AG08396 (cell line): ENCODE results near the gene IGFBP6.

ENCODE experiments used
- DNase-seq: peaks from one replicate; pipeline ENCODE4 v3.0.0; 2012; ENCODE audit warnings: low spot score, mixed read lengths

Gene IGFBP6, protein sequence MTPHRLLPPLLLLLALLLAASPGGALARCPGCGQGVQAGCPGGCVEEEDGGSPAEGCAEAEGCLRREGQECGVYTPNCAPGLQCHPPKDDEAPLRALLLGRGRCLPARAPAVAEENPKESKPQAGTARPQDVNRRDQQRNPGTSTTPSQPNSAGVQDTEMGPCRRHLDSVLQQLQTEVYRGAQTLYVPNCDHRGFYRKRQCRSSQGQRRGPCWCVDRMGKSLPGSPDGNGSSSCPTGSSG

DNA sequence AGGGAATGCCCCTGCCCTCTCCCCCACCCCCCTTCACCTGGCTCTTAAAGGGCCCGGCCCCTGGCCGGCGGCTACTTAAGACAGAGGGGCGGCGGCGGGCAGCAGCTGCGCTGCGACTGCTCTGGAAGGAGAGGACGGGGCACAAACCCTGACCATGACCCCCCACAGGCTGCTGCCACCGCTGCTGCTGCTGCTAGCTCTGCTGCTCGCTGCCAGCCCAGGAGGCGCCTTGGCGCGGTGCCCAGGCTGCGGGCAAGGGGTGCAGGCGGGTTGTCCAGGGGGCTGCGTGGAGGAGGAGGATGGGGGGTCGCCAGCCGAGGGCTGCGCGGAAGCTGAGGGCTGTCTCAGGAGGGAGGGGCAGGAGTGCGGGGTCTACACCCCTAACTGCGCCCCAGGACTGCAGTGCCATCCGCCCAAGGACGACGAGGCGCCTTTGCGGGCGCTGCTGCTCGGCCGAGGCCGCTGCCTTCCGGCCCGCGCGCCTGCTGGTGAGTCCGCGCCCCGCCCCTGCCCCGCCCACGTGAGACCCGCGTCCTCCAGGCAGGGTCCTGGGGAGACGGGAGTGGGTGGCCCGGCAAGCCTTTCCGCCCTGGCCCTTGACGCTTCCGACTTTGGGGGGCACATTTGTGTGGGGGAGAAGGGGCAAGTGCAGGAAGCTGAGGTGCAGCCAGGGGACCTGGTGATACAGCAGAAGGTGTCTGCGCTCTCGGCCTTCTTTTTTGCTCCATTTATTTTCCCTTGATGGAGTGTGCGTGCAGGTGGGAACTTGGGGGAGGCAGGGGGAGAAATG, at the start of gene IGFBP6:
Gene IGFBP6 (plus strand): TSS at position 104 of the 790 bp plus-strand sequence. CDS start 51 bp downstream, at position 155.
- DNase-seq, result peak; percentile 72

DNA sequence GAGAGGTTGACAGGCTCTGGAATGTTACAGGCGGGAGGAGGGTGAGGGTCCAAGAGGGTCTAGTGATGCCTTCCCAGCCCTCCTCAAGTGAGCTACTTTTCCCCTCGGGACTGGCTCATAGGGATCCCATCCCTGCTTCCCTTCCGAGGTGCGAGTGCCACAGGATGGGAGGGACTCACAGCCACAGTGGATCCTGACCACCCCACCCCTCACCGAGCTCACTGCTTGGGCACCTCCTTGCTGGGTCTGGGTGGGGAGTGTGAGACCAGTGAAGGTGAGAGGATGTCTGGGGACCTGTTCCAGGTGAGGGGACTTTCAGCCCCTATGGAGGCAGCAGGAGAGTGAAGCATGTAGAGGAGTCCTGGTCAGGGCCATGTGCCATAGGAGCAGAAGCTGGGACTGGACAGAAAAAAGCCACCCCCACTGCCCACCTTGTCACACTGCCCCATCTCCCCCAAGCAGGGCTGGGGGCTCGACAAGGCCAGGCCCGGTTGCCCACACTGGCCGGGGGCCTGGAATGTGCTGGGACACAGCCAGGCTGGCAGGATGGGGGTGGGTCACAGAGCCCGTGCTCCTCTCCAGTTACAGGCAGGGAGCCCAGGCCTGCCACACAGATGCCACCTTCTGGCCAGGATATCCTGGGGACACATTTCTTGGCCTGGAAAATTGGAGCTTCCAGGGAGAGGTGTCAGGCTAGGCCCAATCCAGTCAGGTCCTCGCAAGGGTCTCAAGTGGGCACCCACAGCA, 49.3 kb upstream of the IGFBP6 start:
- DNase-seq, result peak; percentile 16

DNA sequence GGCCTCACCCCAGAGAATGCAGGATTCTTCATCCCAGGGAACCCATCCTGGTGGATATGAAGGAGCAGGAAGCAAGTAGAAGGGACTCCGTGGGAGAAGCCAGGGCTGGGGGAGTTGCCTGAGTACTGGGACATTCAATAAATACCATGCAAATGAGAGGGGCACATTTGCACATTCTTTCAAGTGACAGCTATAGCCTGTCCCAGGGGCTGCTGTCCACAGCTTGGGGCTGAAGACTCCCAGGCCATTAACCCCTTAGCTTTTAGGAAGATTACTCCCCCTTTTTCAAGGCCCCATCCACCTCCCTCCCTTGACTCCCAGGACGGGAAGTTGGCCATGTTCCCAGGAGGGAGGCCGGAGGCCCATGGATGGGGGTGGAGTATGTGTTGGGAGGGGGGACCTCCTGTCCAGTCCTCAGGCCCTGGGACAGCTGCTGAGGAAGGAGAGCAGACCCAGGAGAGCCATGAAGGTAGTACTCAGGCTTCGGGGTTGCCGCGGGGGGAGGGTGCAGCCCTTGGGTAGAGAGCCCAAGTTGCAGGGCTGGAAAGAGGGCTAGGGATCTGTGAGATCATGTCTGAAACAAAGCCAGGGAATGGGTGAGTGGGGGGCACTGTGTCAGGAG, 48.6 kb upstream of the IGFBP6 start:
- DNase-seq, result peak; percentile 42

DNA sequence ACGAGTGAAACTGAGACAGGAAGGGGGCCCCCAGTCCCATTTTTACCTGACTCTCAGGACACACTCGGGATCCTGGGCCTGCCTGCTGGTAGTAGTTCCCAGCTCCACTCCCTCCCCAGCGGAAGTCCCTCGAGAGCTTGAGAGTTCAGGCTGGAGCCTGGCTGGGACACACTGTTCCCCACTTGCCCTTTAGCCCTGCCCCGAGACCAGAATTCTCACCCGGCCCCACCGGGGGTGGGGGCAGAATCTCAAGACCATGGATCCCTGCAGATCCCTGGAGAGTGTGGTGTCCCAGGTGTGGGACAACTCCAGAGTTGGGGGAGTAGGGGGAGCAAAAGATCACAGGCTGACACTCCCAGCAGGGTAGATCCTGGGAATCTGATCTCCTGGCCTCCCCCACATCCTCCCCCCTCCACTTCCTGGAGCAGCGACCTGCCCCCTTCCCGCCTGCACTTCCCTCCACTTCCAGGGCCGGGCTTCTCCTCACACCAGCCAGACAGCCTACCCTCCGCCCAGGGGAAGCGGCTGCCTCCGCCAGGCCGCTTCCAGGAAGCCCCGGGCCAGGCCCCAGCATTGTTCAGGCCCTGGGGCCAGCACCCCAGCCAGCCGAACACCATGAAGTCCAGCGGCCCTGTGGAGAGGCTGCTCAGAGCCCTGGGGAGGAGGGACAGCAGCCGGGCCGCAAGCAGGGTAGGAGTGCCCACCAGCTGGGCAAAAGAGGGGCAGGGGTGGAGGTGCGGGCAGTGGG, 47.7 kb upstream of the IGFBP6 start, which contains the start of gene TNS2:
Gene TNS2 (plus strand): TSS at position 495 of the 748 bp plus-strand sequence. CDS start 121 bp downstream, at position 616.
- peak; percentile 51 for DNase-seq

DNA sequence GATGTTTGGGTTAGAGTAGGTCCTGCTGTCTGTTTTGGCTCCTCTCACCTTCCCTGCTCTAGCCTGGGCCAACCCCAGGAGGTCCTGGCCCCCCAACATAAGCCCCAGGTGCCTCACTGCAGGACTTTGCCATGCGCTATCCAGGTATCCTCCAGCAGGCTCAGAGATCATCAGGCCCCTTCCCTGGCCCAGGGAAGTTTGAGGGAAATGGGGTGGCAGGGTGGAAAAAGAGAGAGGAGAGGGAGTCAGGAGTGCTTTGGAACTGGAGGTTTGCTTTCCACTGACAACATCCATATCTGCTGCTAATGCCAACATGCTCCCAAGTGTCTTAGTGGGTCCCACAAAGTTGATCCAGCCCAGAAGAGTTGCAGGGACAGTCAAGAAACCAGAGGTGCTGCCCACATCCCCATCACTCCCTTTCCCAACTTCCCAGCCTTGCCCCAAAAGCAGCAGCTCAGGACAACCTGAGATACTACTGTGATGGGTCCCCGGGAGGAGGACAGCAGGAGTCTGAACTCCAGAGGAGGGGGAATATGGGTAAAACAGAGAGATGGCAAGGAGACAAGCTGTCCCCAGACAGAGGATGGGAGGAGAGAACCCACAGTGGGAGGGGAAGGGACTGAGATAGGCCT, 46.9 kb upstream of the IGFBP6 start:
- DNase-seq, result no peak

DNA sequence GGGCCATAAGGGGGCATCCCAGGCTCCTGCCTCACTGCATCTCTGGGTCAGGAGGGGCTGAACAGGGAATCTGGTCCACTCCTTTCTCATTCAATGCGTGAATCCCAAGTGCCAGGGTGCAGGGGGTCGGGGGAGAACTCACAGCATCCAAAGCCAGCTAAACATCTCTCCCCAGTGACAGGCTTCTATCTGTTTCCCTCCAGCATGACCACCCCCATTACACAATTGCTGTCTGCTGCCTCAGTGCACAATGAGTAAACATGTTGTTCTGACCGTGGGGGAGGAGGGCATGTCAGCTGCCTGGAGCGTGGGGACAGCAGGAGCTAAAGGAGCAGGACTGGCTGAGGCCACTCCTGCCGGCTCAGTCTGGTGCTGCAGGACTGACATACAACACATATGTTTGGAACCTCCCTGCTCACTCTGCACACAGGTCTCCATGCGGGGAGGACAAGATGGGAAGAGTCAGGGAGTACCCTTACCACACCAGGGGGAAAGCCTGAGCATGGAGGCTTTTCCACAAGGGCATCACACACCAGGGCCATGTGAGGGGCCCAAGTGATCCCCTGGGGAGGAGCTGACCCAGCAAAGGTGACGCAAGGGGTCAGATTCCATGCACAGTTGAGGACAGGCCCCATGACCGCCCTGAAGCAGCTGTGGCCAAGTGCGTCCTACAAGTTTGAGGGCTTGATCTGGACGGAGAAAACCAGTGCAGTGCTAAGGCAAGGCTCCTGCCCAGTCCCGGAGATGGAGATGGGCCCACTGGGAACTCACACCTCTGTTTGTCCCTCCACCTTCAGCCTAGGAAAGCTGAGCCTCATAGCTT, 46.2 kb upstream of the IGFBP6 start:
- DNase-seq, result peak; percentile 68

DNA sequence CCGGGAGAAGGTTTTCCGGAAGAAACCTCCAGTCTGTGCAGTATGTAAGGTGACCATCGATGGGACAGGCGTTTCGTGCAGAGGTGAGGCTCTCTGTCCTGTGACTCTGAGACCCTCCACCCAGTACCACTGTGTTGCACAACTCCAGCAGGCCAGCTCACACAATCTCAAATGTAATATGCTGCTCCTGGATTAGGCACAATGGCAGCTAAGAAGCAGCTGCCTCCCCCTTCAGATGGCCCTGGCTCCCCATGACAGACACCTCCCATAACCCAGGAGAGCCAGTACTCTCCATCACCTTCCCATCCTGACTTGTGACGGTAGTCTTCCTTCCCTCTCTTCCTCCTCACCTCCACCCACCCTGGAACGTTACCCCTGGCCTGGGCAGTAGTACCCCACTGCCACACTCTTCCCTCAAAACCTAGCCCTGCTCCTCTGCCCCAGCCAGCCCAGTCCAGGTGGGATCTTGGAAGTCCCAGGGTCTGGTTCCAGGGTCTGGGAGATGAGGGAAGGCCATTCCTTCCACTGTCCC, 45.5 kb upstream of the IGFBP6 start:
- DNase-seq, result no peak

DNA sequence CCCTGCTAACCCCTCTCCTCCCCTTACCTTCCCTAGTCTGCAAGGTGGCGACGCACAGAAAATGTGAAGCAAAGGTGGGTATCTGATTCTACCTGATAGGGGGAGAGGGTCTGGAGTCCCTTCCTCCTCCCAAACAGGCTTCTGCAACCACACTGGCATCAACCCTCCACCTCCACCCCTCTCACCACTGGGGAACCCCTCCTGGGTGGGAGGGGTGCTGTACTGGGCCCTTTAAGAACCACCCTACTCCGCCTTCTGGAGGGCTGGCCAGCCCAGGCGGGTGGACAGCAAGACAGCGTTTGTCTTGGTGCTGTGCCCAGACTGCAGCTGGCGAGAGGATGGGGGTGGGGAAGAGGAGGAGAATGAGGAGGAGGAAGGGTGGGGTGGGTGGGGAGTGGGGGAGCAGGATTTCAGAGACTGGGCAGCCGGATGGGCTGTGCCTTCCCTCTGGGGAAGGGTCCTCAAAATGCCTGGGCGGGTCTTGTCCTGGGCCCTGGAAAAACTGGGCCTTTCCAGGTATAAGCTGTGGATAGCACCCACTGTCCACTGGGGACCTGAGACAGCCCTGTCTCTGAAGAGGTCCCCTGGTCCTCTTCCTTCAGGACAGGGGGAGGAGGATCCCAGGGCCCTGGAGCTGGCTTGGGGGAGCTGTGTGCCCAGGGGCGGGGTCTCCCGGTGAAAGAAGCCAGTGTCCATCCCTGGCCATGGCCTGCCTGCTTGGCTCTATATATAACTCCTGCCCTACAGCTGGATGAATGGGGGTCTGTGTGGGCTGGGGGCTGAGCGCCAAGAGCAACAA, 44.8 kb upstream of the IGFBP6 start:
- peak; percentile 80 for DNase-seq

DNA sequence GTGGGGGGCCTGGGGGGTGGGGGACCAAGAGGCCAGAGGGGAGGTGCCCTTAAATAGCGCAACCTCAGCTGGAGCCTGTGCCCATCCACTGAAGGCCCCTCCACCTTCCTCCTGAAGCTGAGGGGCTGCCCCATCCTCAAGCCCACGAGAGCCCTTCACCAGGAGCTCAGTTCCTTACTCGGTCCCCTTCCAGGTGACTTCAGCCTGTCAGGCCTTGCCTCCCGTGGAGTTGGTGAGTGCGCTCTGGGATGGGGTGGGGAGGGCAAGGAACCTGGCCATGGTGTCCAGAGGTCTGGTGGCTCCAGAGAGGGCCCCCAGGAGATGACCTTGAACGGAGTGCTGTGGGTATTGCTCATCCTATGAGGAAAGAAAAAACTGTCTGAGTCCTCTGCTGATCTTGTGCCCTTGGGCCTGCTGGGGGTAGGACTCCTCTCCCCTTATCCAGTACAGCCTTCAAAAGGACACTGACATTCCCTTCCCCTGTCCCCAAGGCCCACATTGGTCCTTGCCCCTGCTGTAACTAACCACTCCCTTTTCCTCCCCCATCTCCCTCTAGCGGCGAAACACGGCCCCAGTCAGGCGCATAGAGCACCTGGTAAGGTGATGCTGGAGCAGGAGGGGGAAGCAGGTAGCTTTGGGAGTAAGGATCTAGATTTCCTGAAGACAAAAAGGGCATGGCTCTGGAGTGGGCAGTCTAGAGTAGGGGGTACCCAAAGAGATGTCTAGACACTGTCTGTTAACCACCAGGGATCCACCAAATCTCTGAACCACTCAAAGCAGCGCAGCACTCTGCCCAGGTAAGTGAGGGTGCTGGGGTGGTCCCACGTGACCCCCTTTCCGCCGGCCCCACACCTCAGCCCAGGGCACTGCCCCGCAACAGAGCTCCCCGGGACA, 44.0 kb upstream of the IGFBP6 start:
- no peak for DNase-seq

DNA sequence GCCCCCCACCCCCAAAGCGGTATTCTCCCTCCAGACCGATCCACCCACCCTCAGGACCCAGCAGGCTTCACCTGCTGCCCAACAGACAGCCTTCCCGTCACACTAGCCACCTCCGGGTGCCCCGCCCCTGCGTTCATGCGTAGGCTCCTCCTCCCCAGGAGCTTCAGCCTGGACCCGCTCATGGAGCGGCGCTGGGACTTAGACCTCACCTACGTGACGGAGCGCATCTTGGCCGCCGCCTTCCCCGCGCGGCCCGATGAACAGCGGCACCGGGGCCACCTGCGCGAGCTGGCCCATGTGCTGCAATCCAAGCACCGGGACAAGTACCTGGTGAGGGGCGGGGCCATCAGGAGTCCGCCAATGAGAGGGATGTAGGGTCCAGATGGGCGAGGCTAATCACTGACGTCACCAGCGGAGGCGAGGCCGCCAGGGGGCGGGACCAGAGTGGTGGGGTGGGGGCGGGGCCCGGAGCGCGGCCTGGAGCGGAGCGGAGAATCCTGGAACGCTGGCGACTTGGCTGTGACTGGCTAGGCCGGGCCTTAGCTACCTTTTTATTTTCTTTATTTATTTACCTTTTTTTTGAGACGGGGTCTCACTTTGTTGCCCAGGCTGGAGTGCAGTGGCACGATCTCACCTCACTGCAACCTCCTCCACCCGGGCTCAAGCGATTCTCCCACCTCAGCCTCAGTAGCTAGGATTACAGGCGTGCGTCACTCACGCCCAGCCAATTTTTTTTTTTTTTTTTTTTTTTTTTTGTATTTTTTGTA, 43.2 kb upstream of the IGFBP6 start:
- peak; percentile 84 for DNase-seq

DNA sequence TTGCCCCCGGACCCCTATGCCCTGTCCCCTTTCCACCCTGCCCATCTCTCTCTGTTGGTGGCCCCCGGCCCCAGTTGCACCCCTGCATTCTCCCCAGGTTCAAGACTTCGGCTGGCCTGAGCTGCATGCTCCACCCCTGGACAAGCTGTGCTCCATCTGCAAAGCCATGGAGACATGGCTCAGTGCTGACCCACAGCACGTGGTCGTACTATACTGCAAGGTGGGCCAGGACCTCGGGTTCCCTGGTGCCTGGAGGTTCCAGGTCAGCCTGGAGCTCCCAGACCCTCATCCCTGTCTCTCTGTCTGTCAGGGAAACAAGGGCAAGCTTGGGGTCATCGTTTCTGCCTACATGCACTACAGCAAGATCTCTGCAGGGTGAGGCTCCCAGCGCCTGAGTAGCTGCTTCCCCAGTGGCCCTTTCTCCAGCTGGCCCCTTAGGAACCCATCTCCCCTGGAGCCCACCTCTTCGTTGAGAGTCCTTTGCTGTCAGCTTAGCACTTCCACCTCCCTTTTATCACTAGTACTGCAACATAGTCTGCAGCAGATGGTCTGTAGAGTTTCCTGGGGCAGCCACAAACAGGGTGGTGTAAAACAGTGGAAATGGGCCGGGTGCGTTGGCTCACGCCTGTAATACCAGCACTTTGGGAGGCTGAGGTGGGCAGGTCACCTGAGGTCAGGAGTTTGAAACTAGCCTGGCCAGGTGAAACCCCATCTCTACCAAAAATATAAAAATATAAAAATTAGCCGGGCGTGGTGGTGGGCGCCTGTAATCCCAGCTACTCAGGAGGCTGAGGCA, 41.8 kb upstream of the IGFBP6 start:
- DNase-seq, result no peak

DNA sequence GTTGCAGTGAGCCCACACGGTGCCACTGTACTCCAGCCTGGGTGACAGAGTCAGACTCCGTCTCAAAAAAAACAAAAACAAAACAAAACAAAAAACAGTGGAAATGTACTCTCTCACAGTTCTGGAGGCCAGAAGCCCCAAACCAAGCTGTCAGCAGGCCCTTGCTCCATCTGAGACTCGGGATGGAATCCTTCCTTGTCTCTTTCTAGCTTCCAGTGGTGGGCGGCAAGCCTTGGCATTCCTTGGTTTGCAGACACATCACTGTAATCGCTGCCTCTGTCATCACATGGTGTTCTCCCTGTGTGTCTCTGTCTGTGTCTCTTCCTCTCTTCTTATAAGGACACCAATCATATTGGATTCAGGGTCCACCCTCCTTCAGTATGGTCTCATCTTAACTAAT, 41.2 kb upstream of the IGFBP6 start:
- DNase-seq, result no peak

DNA sequence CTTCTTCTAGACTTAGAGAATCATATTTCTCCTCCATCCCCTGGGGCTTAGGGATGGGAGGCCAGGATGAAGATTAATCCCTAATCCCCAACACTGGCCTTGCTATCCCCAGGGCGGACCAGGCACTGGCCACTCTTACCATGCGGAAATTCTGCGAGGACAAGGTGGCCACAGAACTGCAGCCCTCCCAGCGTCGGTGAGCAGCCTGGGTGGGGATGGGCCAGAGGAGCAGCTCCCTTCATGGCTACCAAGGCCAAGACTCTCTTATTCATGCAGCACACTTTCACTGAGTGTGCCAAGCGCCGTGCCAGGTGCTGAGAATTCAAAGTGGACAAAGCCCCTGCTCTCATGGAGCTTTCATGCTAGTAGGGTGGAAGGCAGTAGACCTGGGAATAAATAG, 40.6 kb upstream of the IGFBP6 start:
- DNase-seq, result no peak

DNA sequence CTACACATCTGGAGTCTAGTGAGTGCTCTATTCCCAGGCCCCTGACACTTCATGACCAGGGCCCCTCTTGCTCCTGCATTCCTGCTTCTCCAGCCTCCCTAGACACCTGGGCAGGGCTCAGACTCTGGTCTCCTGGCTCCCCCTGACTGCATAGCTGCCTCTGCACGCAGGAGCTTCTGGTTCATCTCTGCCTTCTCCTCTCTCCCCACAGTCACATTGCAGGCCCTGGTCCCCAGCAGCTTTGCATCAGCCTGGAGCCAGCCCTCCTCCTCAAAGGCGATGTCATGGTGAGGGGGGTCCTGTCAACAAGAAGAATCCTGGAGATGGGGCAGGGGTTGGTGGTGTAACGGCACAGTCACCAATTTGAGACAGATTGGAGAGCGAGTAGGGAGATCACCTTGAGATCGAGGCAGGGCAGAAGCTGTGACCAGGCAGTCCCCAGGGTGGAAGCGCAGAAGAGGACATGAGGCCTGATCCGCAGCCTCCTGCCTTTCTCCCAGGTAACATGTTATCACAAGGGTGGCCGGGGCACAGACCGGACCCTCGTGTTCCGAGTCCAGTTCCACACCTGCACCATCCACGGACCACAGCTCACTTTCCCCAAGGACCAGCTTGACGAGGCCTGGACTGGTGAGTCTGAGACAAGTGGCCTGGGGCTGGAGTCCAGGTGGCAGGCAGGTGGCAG, 39.5 kb upstream of the IGFBP6 start:
- no peak for DNase-seq

DNA sequence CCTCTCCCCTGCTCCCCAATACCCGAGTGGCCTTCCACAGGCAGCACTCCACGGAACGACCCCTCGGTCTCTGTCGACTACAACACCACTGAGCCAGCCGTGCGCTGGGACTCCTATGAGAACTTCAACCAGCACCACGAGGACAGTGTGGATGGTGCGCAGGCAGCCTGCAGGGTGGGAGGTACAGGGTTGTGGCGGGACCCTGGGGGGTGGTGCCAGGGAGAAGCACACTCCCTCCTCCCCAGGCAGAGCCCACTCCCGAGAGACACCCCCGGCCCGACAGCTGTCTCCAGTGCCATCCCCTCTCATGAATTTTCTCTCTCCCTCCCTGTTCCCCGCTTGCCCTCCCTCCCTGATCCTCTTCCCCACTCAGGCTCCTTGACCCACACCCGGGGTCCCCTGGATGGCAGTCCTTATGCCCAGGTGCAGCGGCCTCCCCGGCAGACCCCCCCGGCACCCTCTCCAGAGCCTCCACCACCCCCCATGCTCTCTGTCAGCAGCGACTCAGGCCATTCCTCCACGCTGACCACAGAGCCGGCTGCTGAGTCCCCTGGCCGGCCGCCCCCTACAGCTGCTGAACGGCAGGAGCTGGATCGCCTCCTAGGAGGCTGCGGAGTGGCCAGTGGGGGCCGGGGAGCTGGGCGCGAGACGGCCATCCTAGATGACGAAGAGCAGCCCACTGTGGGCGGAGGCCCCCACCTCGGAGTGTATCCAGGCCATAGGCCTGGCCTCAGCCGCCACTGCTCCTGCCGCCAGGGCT, 38.6 kb upstream of the IGFBP6 start:
- DNase-seq, result no peak
